Endodermal cell (in vitro differentiated cells): ENCODE measurements around the gene FBLN2. TPM values are rescaled to one million over a fixed set of nuclear protein-coding genes. Genes with fewer than 3 reads are reported as not detected.

Experiments
- DNase-seq: peaks from one replicate; pipeline ENCODE4 v3.0.0-alpha.2; 2017
- H3K27ac ChIP-seq: 2 replicates; pipeline ENCODE4 v1.5.1; 2013; ENCODE audit warnings: mild to moderate bottlenecking, low read depth, low read length, moderate library complexity
- H3K27me3 ChIP-seq: 2 replicates; pipeline ENCODE4 v1.6.1; 2013; ENCODE audit warnings: mild to moderate bottlenecking, low read length, moderate library complexity; ENCODE audit not compliant: insufficient read depth, control insufficient read depth, poor library complexity, severe bottlenecking
- H3K36me3 ChIP-seq: 2 replicates; pipeline ENCODE4 v1.7.0; 2013; ENCODE audit warnings: mild to moderate bottlenecking, low read length, moderate library complexity; ENCODE audit not compliant: control insufficient read depth, insufficient read depth
- H3K4me1 ChIP-seq: one replicate; pipeline ENCODE4 v1.7.0; 2013; ENCODE audit warnings: low read length; ENCODE audit not compliant: control insufficient read depth, insufficient read depth
- H3K4me3 ChIP-seq: 2 replicates; pipeline ENCODE4 v1.5.1; 2013; ENCODE audit warnings: mild to moderate bottlenecking, low read length, moderate library complexity
- H3K9ac ChIP-seq: 2 replicates; pipeline ENCODE4 v1.6.1; 2013; ENCODE audit warnings: mild to moderate bottlenecking, low read length, moderate library complexity; ENCODE audit not compliant: poor library complexity, severe bottlenecking; ENCODE audit errors: extremely low read depth
- H3K9me3 ChIP-seq: 2 replicates; pipeline ENCODE4 v1.6.1; 2013; ENCODE audit warnings: mild to moderate bottlenecking, low read length, moderate library complexity; ENCODE audit not compliant: control insufficient read depth
- H3K27ac Mint-ChIP-seq: 2 replicates; pipeline ENCODE4 v1.8.0; 2020; ENCODE audit warnings: mixed read lengths
- H3K27me3 Mint-ChIP-seq: 2 replicates; pipeline ENCODE4 v1.8.0; 2021; ENCODE audit warnings: mild to moderate bottlenecking, mixed read lengths; ENCODE audit not compliant: insufficient read depth
- H3K36me3 Mint-ChIP-seq: 2 replicates; pipeline ENCODE4 v1.8.0; 2020; ENCODE audit warnings: low read depth, mixed read lengths
- H3K4me1 Mint-ChIP-seq: 2 replicates; pipeline ENCODE4 v1.8.0; 2020; ENCODE audit warnings: mixed read lengths
- H3K4me3 Mint-ChIP-seq: 2 replicates; pipeline ENCODE4 v1.8.0; 2020; ENCODE audit warnings: mild to moderate bottlenecking, moderate library complexity, mixed read lengths
- H3K9me3 Mint-ChIP-seq: 2 replicates; pipeline ENCODE4 v1.8.0; 2020; ENCODE audit warnings: mild to moderate bottlenecking, mixed read lengths
- WGBS, 2 experiments: methylation state at CpG; one replicate each; pipeline versions ENCODE4 v1.1.5 to v1.1.7; 2013; ENCODE audit warnings: missing lambda C conversion rate in 2 of 2, mixed read lengths in 1 of 2; ENCODE audit not compliant: insufficient coverage in 1 of 2, insufficient read length in 1 of 2; 5-methylcytosine and 5-hydroxymethylcytosine counted together
- total RNA-seq, 2 donors: library from RNA; stranded (reverse); fragmentation: NEBNext Ultra II Directional in 1 of 2; extraction: Animal tissue kit (Norgen Biotek cat#: 25700) in 1 of 2; gene quantifications; 2 replicates in 1 of 2; 3 replicates in 1 of 2; pipeline ENCODE4 v1.2.1, GENCODE V29; 2021
- TF ChIP-seq, protein P1 (sequence below): fragments of 200-600 bp; sonication (generic); conservative IDR thresholded peaks from 2 replicates; pipeline ENCODE4 v1.5.0; 2021; ENCODE audit warnings: antibody characterized with exemption, mild to moderate bottlenecking

Gene FBLN2
- total RNA-seq, 2 donors from 2014 or later: 86.1 to 136 TPM

GRCh38 chr3:13610006-13610570, 61.2 kb downstream of the FBLN2 start:
- Histone ChIP-seq H3K27me3 (no peaks in the 10 kb centered on the region), H3K4me3 (no peak overlapping the region), H3K27ac (no peak overlapping the region), H3K4me1 (no peaks in the 10 kb centered on the region), H3K9me3 (no peaks in the 10 kb centered on the region), H3K36me3 (no peaks in the 10 kb centered on the region), H3K9ac (no peak overlapping the region)
- Mint-ChIP-seq H3K27ac (no peak overlapping the region), H3K4me1 (peaks cover 5% of the 10 kb centered on the region), H3K9me3 (peaks cover 7% of the 10 kb centered on the region), H3K36me3 (peaks cover 34% of the 10 kb centered on the region), H3K4me3 (no peak overlapping the region), H3K27me3 (no peaks in the 10 kb centered on the region)
- TF ChIP-seq, protein P1, sequence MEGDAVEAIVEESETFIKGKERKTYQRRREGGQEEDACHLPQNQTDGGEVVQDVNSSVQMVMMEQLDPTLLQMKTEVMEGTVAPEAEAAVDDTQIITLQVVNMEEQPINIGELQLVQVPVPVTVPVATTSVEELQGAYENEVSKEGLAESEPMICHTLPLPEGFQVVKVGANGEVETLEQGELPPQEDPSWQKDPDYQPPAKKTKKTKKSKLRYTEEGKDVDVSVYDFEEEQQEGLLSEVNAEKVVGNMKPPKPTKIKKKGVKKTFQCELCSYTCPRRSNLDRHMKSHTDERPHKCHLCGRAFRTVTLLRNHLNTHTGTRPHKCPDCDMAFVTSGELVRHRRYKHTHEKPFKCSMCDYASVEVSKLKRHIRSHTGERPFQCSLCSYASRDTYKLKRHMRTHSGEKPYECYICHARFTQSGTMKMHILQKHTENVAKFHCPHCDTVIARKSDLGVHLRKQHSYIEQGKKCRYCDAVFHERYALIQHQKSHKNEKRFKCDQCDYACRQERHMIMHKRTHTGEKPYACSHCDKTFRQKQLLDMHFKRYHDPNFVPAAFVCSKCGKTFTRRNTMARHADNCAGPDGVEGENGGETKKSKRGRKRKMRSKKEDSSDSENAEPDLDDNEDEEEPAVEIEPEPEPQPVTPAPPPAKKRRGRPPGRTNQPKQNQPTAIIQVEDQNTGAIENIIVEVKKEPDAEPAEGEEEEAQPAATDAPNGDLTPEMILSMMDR: no peak
- 94 to 97% methylated on average over 4 to 7 of the region's 7 CpGs for WGBS, 2 experiments
- no peak for DNase-seq

DNA sequence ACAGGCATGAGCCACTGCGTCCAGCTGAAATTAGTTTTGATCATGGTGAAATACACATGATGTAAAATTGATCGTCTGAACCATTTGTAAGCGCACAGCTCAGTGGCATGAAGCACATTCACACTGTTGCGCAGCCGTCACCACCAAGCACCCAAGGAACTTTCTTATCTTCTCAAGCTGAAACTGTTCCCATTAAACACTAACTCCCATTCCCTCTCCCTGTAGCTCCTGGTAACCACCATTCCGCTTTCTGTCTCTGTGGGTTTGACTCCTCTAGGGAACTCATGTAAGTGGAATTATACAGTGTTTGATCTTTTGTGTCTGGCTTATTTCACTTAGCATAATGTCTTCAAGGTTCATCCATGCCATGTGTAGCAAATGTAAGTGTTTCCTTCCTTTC, 62.3 kb downstream of the FBLN2 start:
- 95 to 97% methylated on average over 6 of the region's 6 CpGs for WGBS, 2 experiments
- Histone ChIP-seq H3K36me3 (no peaks in the 10 kb centered on the region), H3K27me3 (no peaks in the 10 kb centered on the region), H3K27ac (no peak overlapping the region), H3K4me3 (no peak overlapping the region), H3K9me3 (no peaks in the 10 kb centered on the region), H3K4me1 (no peaks in the 10 kb centered on the region), H3K9ac (no peak overlapping the region)
- H3K4me1 Mint-ChIP-seq: peaks cover 5% of the 10 kb centered on the region
- DNase-seq: no peak
- H3K27me3 Mint-ChIP-seq: no peaks in the 10 kb centered on the region
- H3K36me3 Mint-ChIP-seq: peaks cover 44% of the 10 kb centered on the region
- H3K9me3 Mint-ChIP-seq: peaks cover 7% of the 10 kb centered on the region
- no peak overlapping the region for H3K27ac Mint-ChIP-seq
- TF ChIP-seq, protein P1: no peak
- H3K4me3 Mint-ChIP-seq: no peak overlapping the region

- Histone ChIP-seq H3K36me3 (no peaks in the 10 kb centered on the region), H3K27ac (no peak overlapping the region), H3K9ac (no peak overlapping the region), H3K27me3 (no peaks in the 10 kb centered on the region), H3K9me3 (no peaks in the 10 kb centered on the region), H3K4me1 (no peaks in the 10 kb centered on the region), H3K4me3 (no peak overlapping the region)
- H3K4me1 Mint-ChIP-seq: no peaks in the 10 kb centered on the region
- TF ChIP-seq, protein P1: no peak
- peaks cover 49% of the 10 kb centered on the region for H3K36me3 Mint-ChIP-seq
- peaks cover 7% of the 10 kb centered on the region for H3K9me3 Mint-ChIP-seq
- H3K27me3 Mint-ChIP-seq: no peaks in the 10 kb centered on the region
- 91 to 94% methylated on average over 3 of the region's 3 CpGs for WGBS, 2 experiments
- H3K27ac Mint-ChIP-seq: no peak overlapping the region
- no peak for DNase-seq
- no peak overlapping the region for H3K4me3 Mint-ChIP-seq
These were observed 63.9 kb downstream of the FBLN2 start for GRCh38 chr3:13612829-13613228.
